ENCODE measurements around the gene MGAT4A. TPM values are rescaled to one million over a fixed set of nuclear protein-coding genes. Genes with fewer than 3 reads are reported as not detected.

MGAT4A gene
- total and polyA plus RNA-seq, 2 donors = 24.4 to 42.9 TPM

- H3K36me3 ChIP-seq (ENCODE audit: control insufficient read depth in 2 of 2, insufficient read depth in 2 of 2, low read length in 1 of 2) = peaks cover 87 to 96% of the 10 kb centered on the region in 2 donors
- H3K27me3 ChIP-seq (ENCODE audit: control insufficient read depth in 2 of 2, insufficient read depth in 1 of 2, low read length in 1 of 2) = no peaks in the 10 kb centered on the region
- peaks cover 0 to 11% of the 10 kb centered on the region in 2 donors for H3K4me1 ChIP-seq (ENCODE audit: control insufficient read depth in 2 of 2, insufficient read depth in 2 of 2, low read length in 2 of 2)
- 97% methylated on average over 13 of the region's 13 CpGs for WGBS
- no peaks in the 10 kb centered on the region for H3K9me3 ChIP-seq (ENCODE audit: control insufficient read depth in 2 of 2, insufficient read depth in 1 of 2, low read length in 1 of 2)
- no peak for DNase-seq (ENCODE audit: low read depth in 6 of 9, low spot score in 9 of 9)
- H3K27ac ChIP-seq (ENCODE audit: low read depth in 1 of 2, low read length in 1 of 2) = no peak overlapping the region
- H3K4me3 ChIP-seq (ENCODE audit: low read length in 2 of 2) = no peak overlapping the region
These were observed 157.5 kb downstream of the MGAT4A start for GRCh38 chr2:98573426-98573825.

- peaks cover 0 to 14% of the 10 kb centered on the region in 2 donors for H3K4me1 ChIP-seq (ENCODE audit: control insufficient read depth in 2 of 2, insufficient read depth in 2 of 2, low read length in 2 of 2)
- no peak overlapping the region for H3K4me3 ChIP-seq (ENCODE audit: low read length in 2 of 2)
- H3K27me3 ChIP-seq (ENCODE audit: control insufficient read depth in 2 of 2, insufficient read depth in 1 of 2, low read length in 1 of 2) = no peaks in the 10 kb centered on the region
- no peaks in the 10 kb centered on the region for H3K9me3 ChIP-seq (ENCODE audit: control insufficient read depth in 2 of 2, insufficient read depth in 1 of 2, low read length in 1 of 2)
- no peak overlapping the region for H3K27ac ChIP-seq (ENCODE audit: low read depth in 1 of 2, low read length in 1 of 2)
- 98% methylated on average over 15 of the region's 15 CpGs for WGBS
- peaks cover 87 to 96% of the 10 kb centered on the region in 2 donors for H3K36me3 ChIP-seq (ENCODE audit: control insufficient read depth in 2 of 2, insufficient read depth in 2 of 2, low read length in 1 of 2)
- DNase-seq (ENCODE audit: low read depth in 6 of 9, low spot score in 9 of 9) = no peak
These were observed 158.3 kb downstream of the MGAT4A start for GRCh38 chr2:98572676-98573075.

- Histone ChIP-seq H3K27ac (ENCODE audit: low read depth in 1 of 2, low read length in 1 of 2) (no peak overlapping the region), H3K36me3 (ENCODE audit: control insufficient read depth in 2 of 2, insufficient read depth in 2 of 2, low read length in 1 of 2) (peaks cover 87 to 96% of the 10 kb centered on the region in 2 donors), H3K27me3 (ENCODE audit: control insufficient read depth in 2 of 2, insufficient read depth in 1 of 2, low read length in 1 of 2) (no peaks in the 10 kb centered on the region), H3K4me1 (ENCODE audit: control insufficient read depth in 2 of 2, insufficient read depth in 2 of 2, low read length in 2 of 2) (peaks cover 0 to 19% of the 10 kb centered on the region in 2 donors), H3K9me3 (ENCODE audit: control insufficient read depth in 2 of 2, insufficient read depth in 1 of 2, low read length in 1 of 2) (no peaks in the 10 kb centered on the region), H3K4me3 (ENCODE audit: low read length in 2 of 2) (no peak overlapping the region)
- 98% methylated on average over 5 of the region's 5 CpGs for WGBS
- DNase-seq (ENCODE audit: low read depth in 6 of 9, low spot score in 9 of 9) = no peak
These were observed 158.7 kb downstream of the MGAT4A start for GRCh38 chr2:98572211-98572610.

GRCh38 chr2:98571796-98572195 is 159.1 kb downstream of the MGAT4A start:
- WGBS = 98% methylated on average over 9 of the region's 9 CpGs

GRCh38 chr2:98571121-98571701 is 159.7 kb downstream of the MGAT4A start:
- 98% methylated on average over 13 of the region's 13 CpGs for WGBS
- Histone ChIP-seq H3K36me3 (ENCODE audit: control insufficient read depth in 2 of 2, insufficient read depth in 2 of 2, low read length in 1 of 2) (peaks cover 87 to 96% of the 10 kb centered on the region in 2 donors), H3K4me1 (ENCODE audit: control insufficient read depth in 2 of 2, insufficient read depth in 2 of 2, low read length in 2 of 2) (peaks cover 4 to 29% of the 10 kb centered on the region in 2 donors), H3K27me3 (ENCODE audit: control insufficient read depth in 2 of 2, insufficient read depth in 1 of 2, low read length in 1 of 2) (no peaks in the 10 kb centered on the region), H3K4me3 (ENCODE audit: low read length in 2 of 2) (no peak overlapping the region), H3K9me3 (ENCODE audit: control insufficient read depth in 2 of 2, insufficient read depth in 1 of 2, low read length in 1 of 2) (no peaks in the 10 kb centered on the region), H3K27ac (ENCODE audit: low read depth in 1 of 2, low read length in 1 of 2) (no peak overlapping the region)
- no peak for DNase-seq (ENCODE audit: low read depth in 6 of 9, low spot score in 9 of 9)

More at GRCh38 chr2:98571796-98572195, 159.1 kb downstream of the MGAT4A start:
- Histone ChIP-seq H3K36me3 (ENCODE audit: control insufficient read depth in 2 of 2, insufficient read depth in 2 of 2, low read length in 1 of 2) (peaks cover 87 to 96% of the 10 kb centered on the region in 2 donors), H3K4me1 (ENCODE audit: control insufficient read depth in 2 of 2, insufficient read depth in 2 of 2, low read length in 2 of 2) (peaks cover 3 to 23% of the 10 kb centered on the region in 2 donors), H3K4me3 (ENCODE audit: low read length in 2 of 2) (no peak overlapping the region), H3K27me3 (ENCODE audit: control insufficient read depth in 2 of 2, insufficient read depth in 1 of 2, low read length in 1 of 2) (no peaks in the 10 kb centered on the region), H3K9me3 (ENCODE audit: control insufficient read depth in 2 of 2, insufficient read depth in 1 of 2, low read length in 1 of 2) (no peaks in the 10 kb centered on the region), H3K27ac (ENCODE audit: low read depth in 1 of 2, low read length in 1 of 2) (no peak overlapping the region)
- no peak for DNase-seq (ENCODE audit: low read depth in 6 of 9, low spot score in 9 of 9)

GRCh38 chr2:98570356-98570755 is 160.6 kb downstream of the MGAT4A start:
- H3K36me3 ChIP-seq (ENCODE audit: control insufficient read depth in 2 of 2, insufficient read depth in 2 of 2, low read length in 1 of 2) = peaks cover 94 to 96% of the 10 kb centered on the region in 2 donors
- WGBS = 97% methylated on average over 5 of the region's 5 CpGs

GRCh38 chr2:98569915-98570314 is 161.0 kb downstream of the MGAT4A start:
- peaks cover 93 to 94% of the 10 kb centered on the region in 2 donors for H3K36me3 ChIP-seq (ENCODE audit: control insufficient read depth in 2 of 2, insufficient read depth in 2 of 2, low read length in 1 of 2)
- H3K9me3 ChIP-seq (ENCODE audit: control insufficient read depth in 2 of 2, insufficient read depth in 1 of 2, low read length in 1 of 2) = no peaks in the 10 kb centered on the region
- no peak for DNase-seq (ENCODE audit: low read depth in 6 of 9, low spot score in 9 of 9)
- H3K4me1 ChIP-seq (ENCODE audit: control insufficient read depth in 2 of 2, insufficient read depth in 2 of 2, low read length in 2 of 2) = peaks cover 15 to 42% of the 10 kb centered on the region in 2 donors
- 97% methylated on average over 13 of the region's 13 CpGs for WGBS
- H3K27me3 ChIP-seq (ENCODE audit: control insufficient read depth in 2 of 2, insufficient read depth in 1 of 2, low read length in 1 of 2) = no peaks in the 10 kb centered on the region
- no peak overlapping the region for H3K4me3 ChIP-seq (ENCODE audit: low read length in 2 of 2)
- no peak overlapping the region for H3K27ac ChIP-seq (ENCODE audit: low read depth in 1 of 2, low read length in 1 of 2)

More at GRCh38 chr2:98570356-98570755, 160.6 kb downstream of the MGAT4A start:
- no peak overlapping the region for H3K27ac ChIP-seq (ENCODE audit: low read depth in 1 of 2, low read length in 1 of 2)
- no peaks in the 10 kb centered on the region for H3K27me3 ChIP-seq (ENCODE audit: control insufficient read depth in 2 of 2, insufficient read depth in 1 of 2, low read length in 1 of 2)
- H3K4me1 ChIP-seq (ENCODE audit: control insufficient read depth in 2 of 2, insufficient read depth in 2 of 2, low read length in 2 of 2) = peaks cover 12 to 38% of the 10 kb centered on the region in 2 donors
- DNase-seq (ENCODE audit: low read depth in 6 of 9, low spot score in 9 of 9) = no peak
- H3K4me3 ChIP-seq (ENCODE audit: low read length in 2 of 2) = no peak overlapping the region
- no peaks in the 10 kb centered on the region for H3K9me3 ChIP-seq (ENCODE audit: control insufficient read depth in 2 of 2, insufficient read depth in 1 of 2, low read length in 1 of 2)

- peaks cover 91 to 94% of the 10 kb centered on the region in 2 donors for H3K36me3 ChIP-seq (ENCODE audit: control insufficient read depth in 2 of 2, insufficient read depth in 2 of 2, low read length in 1 of 2)
- H3K4me1 ChIP-seq (ENCODE audit: control insufficient read depth in 2 of 2, insufficient read depth in 2 of 2, low read length in 2 of 2) = peaks cover 21 to 48% of the 10 kb centered on the region in 2 donors
- WGBS = 81% methylated on average over 19 of the region's 19 CpGs
- H3K9me3 ChIP-seq (ENCODE audit: control insufficient read depth in 2 of 2, insufficient read depth in 1 of 2, low read length in 1 of 2) = no peaks in the 10 kb centered on the region
- no peak overlapping the region for H3K27ac ChIP-seq (ENCODE audit: low read depth in 1 of 2, low read length in 1 of 2)
- peak in 1 of 9 donors; percentile 59 for DNase-seq (ENCODE audit: low read depth in 6 of 9, low spot score in 9 of 9)
- H3K27me3 ChIP-seq (ENCODE audit: control insufficient read depth in 2 of 2, insufficient read depth in 1 of 2, low read length in 1 of 2) = no peaks in the 10 kb centered on the region
- H3K4me3 ChIP-seq (ENCODE audit: low read length in 2 of 2) = no peak overlapping the region
These were observed 161.6 kb downstream of the MGAT4A start for GRCh38 chr2:98569197-98569793.

All from thymus (tissue), 11 donors.